HCT116 (cell line): ENCODE measurements around the gene ERCC4. TPM values are rescaled to one million over a fixed set of nuclear protein-coding genes. Genes with fewer than 3 reads are reported as not detected.

Experiments
- ATAC-seq: fragments of 200-7000 bp; cut with Tn5 transposase; 2 replicates; pipeline ENCODE4 v1.9.1; 2020; ENCODE audit warnings: mild to moderate bottlenecking, moderate library complexity
- BruUV-seq: library from RNA; stranded (reverse); fragments of 400-500 nt; replicated peaks from 2 replicates; lab custom pipeline; 2021; lab: Mats Ljungman, UMichigan
- CTCF ChIA-PET: fragments of 300-600 bp; sonication (Branson Sonifier 250); formaldehyde crosslinking; loops from one replicate; lab custom pipeline; 2021; ENCODE audit warnings: antibody characterized with exemption; lab: Charles Lee
- POLR2A ChIA-PET: fragments of 300-600, 350-600 bp; sonication (Branson Sonifier 250); formaldehyde crosslinking; loops from one replicate; lab custom pipeline; 2021; ENCODE audit warnings: antibody characterized with exemption; lab: Charles Lee
- RAD21 ChIA-PET, 2 experiments: fragments of 300-600 bp; sonication (Branson Sonifier 250); formaldehyde crosslinking; loops; one replicate each; lab custom pipeline; 2023; ENCODE audit warnings: low total read pairs in 2 of 2; ENCODE audit not compliant: uncharacterized antibody in 2 of 2, unreplicated experiment in 2 of 2, low non-redundant PET in 1 of 2; lab: Charles Lee
- DNase-seq: peaks from one replicate; pipeline ENCODE4 v3.0.0-alpha.2; 2010; ENCODE audit warnings: low read depth, low spot score
- H2AFZ ChIP-seq: fragments of 200-600 bp; shearing (Covaris generic), sonication (generic); 2 replicates; pipeline ENCODE4 v1.6.1; 2017; ENCODE audit warnings: low read depth, mixed run types, mixed read lengths, antibody characterized with exemption, low read length; ENCODE audit not compliant: poor library complexity, severe bottlenecking
- H3K27ac ChIP-seq: 2 replicates; pipeline ENCODE4 v1.5.1; 2012; ENCODE audit warnings: low read depth, low read length
- H3K27me3 ChIP-seq: fragments of 200-600 bp; sonication (generic); 2 replicates; pipeline ENCODE4 v1.6.1; 2016; ENCODE audit warnings: mixed run types, low read length, mixed read lengths; ENCODE audit not compliant: insufficient read depth
- H3K36me3 ChIP-seq, 2 experiments: fragments of 200-500 bp in 1 of 2; fragments of 200-600 bp in 1 of 2; sonication (Bioruptor generic) in 1 of 2; sonication (generic) in 1 of 2; 2 replicates each; pipeline versions ENCODE4 v1.5.1 to v1.6.1; 2014 to 2016; ENCODE audit warnings: low read length in 2 of 2, inconsistent platforms in 1 of 2, mixed read lengths in 1 of 2, mixed run types in 1 of 2; ENCODE audit not compliant: insufficient read depth in 2 of 2, control insufficient read depth in 1 of 2
- H3K4me1 ChIP-seq, 2 experiments: fragments of 200-600 bp in 1 of 2; sonication (generic) in 1 of 2; 2 replicates each; pipeline versions ENCODE4 v1.5.1 to v1.6.1; 2012 to 2017; ENCODE audit warnings: low read length in 2 of 2, inconsistent platforms in 1 of 2, mild to moderate bottlenecking in 1 of 2, mixed read lengths in 1 of 2, mixed run types in 1 of 2, moderate library complexity in 1 of 2; ENCODE audit not compliant: insufficient read depth in 2 of 2, control insufficient read depth in 1 of 2
- H3K4me2 ChIP-seq: fragments of 200-600 bp; sonication (generic); 2 replicates; pipeline ENCODE4 v1.6.1; 2017; ENCODE audit warnings: mixed run types, low read length, mixed read lengths
- H3K4me3 ChIP-seq, 2 experiments: fragments of 200-600 bp in 1 of 2; sonication (generic) in 1 of 2; replicated peaks in 1 of 2; 2 replicates each; pipeline ENCODE4 v1.5.1; 2011 to 2016; ENCODE audit warnings: low read length in 2 of 2, control low read depth in 1 of 2, low read depth in 1 of 2, mild to moderate bottlenecking in 1 of 2, mixed read lengths in 1 of 2, mixed run types in 1 of 2
- H3K79me2 ChIP-seq: fragments of 200-600 bp; sonication (generic); 2 replicates; pipeline ENCODE4 v1.6.1; 2017; ENCODE audit warnings: mild to moderate bottlenecking, mixed run types, low read length, moderate library complexity, mixed read lengths; ENCODE audit not compliant: insufficient read depth
- H3K9ac ChIP-seq: fragments of 200-600 bp; sonication (generic); 2 replicates; pipeline ENCODE4 v1.6.1; 2016; ENCODE audit warnings: low read length, mixed read lengths
- H3K9me2 ChIP-seq: fragments of 200-600 bp; sonication (generic), shearing (Covaris generic); 2 replicates; pipeline ENCODE4 v1.6.1; 2017; ENCODE audit warnings: mixed run types, mild to moderate bottlenecking, moderate library complexity; ENCODE audit not compliant: insufficient read depth
- H3K9me3 ChIP-seq, 2 experiments: fragments of 200-500 bp in 1 of 2; fragments of 200-600 bp in 1 of 2; sonication (Bioruptor generic) in 1 of 2; sonication (generic) in 1 of 2; 2 replicates each; pipeline ENCODE4 v1.6.1; 2014 to 2017; ENCODE audit warnings: low read length in 2 of 2, mixed read lengths in 2 of 2, inconsistent platforms in 1 of 2, low read depth in 1 of 2, mild to moderate bottlenecking in 1 of 2, mixed run types in 1 of 2, moderate library complexity in 1 of 2; ENCODE audit not compliant: control insufficient read depth in 1 of 2, insufficient read depth in 1 of 2
- H4K20me1 ChIP-seq: fragments of 200-600 bp; sonication (generic), shearing (Covaris generic); 2 replicates; pipeline ENCODE4 v1.6.1; 2017; ENCODE audit warnings: mixed run types, mild to moderate bottlenecking, moderate library complexity; ENCODE audit not compliant: insufficient read depth
- CEBPB ChIP-seq: IDR thresholded peaks from 2 replicates; pipeline ENCODE4 v1.6.1; 2012; ENCODE audit warnings: low read depth
- EGR1 ChIP-seq: IDR thresholded peaks from 2 replicates; pipeline ENCODE4 v1.6.1; 2012; ENCODE audit warnings: low read depth
- EZH2 ChIP-seq: fragments of 200-600 bp; sonication (generic); IDR thresholded peaks from 2 replicates; pipeline ENCODE4 v1.6.1; 2017; ENCODE audit warnings: antibody characterized with exemption, mixed run types
- EZH2phosphoT487 ChIP-seq: fragments of 200-600 bp; IDR thresholded peaks from 2 replicates; pipeline ENCODE4 v1.6.1; 2018; ENCODE audit warnings: antibody characterized with exemption, borderline replicate concordance
- POLR2AphosphoS5 ChIP-seq: IDR thresholded peaks from 2 replicates; pipeline ENCODE4 v1.6.1; 2011; ENCODE audit warnings: mild to moderate bottlenecking, low read depth, low read length, moderate library complexity
- SIN3A ChIP-seq: IDR thresholded peaks from 2 replicates; pipeline ENCODE4 v1.6.1; 2012; ENCODE audit warnings: low read depth
- SP1 ChIP-seq: IDR thresholded peaks from 2 replicates; pipeline ENCODE4 v1.6.1; 2012; ENCODE audit warnings: low read depth
- ZFX ChIP-seq: fragments of 450-650 bp; IDR thresholded peaks from 2 replicates; pipeline ENCODE4 v1.6.1; 2017
- ZNF274 ChIP-seq: fragments of 200-500 bp; sonication (Bioruptor generic); IDR thresholded peaks from 2 replicates; pipeline ENCODE4 v1.6.1; 2014; ENCODE audit warnings: mild to moderate bottlenecking, low read depth, low read length, inconsistent platforms
- intact Hi-C: fragments of 100-400 bp; cut with micrococcal nuclease; formaldehyde crosslinking; loops from 2 replicates; pipeline ENCODE4 v1.10.0; 2022
- total RNA-seq: library from RNA; stranded (reverse); gene quantifications from one replicate; pipeline ENCODE4 v1.2.1, GENCODE V29; 2021; ENCODE audit not compliant: unreplicated experiment
- TF ChIP-seq, protein P1 (sequence below), 3 experiments: fragments of 200-600 bp in 1 of 3; sonication (generic) in 1 of 3; IDR thresholded peaks in 2 of 3; conservative IDR thresholded peaks in 1 of 3; 2 replicates each; pipeline ENCODE4 v1.5.1; 2012 to 2017; ENCODE audit warnings: low read depth in 2 of 3, low read length in 2 of 3, antibody characterized with exemption in 1 of 3, borderline replicate concordance in 1 of 3, control low read depth in 1 of 3, mild to moderate bottlenecking in 1 of 3, mixed read lengths in 1 of 3, mixed run types in 1 of 3, moderate library complexity in 1 of 3; ENCODE audit not compliant: insufficient read depth in 1 of 3
- TF ChIP-seq, protein P2 (sequence below): IDR thresholded peaks from 2 replicates; pipeline ENCODE4 v1.6.1; 2012

ERCC4 gene
- total RNA-seq, 1 experiment from 2014 or later: 10.4 TPM

- no peak for TF ChIP-seq POLR2AphosphoS5
- TF ChIP-seq EZH2phosphoT487: no peak
- TF ChIP-seq CEBPB: peak; percentile 87
- no peak for TF ChIP-seq SIN3A
- TF ChIP-seq SP1: peak; percentile 60
Observed at GRCh38 chr16:13957197-13958078, 37.5 kb downstream of the ERCC4 start (continued).

DNA sequence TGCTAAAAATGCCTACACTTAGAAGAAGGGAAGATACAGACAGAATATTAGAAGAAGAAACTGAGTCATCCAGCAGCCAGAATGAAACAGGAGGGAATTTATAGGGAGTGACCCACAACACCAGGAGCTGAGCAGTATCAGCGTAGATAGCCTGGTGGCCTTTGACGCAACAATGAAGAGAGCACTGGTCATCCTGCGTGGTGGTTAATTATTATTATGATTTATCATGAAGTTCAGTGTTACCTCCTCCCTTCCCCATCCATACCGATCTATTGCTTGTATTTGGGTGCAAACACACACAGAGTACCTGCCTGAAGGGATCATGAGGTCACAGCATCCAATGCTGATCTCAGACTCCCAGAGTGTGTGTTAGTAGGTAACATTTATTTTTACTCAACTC is 38.5 kb downstream of the ERCC4 start:
- ChIA-PET CTCF (no interaction called here), RAD21 (no interaction called here), POLR2A (no interaction called here)
- intact Hi-C loops: no loop called here
- Histone ChIP-seq H3K4me1 (peaks cover 42 to 50% of the 10 kb centered on the region in 2 experiments), H2AFZ (peak overlapping the region; percentile 56), H3K9me2 (no peaks in the 10 kb centered on the region), H3K27ac (peak overlapping the region; percentile 87; the same call in 1 of the 2 replicates), H4K20me1 (no peaks in the 10 kb centered on the region), H3K36me3 (no peaks in the 10 kb centered on the region)
- DNase-seq (no peak), ATAC-seq (no peak)
- TF ChIP-seq ZNF274: no peak
- TF ChIP-seq SP1: no peak
- TF ChIP-seq EGR1: no peak
- no peak for TF ChIP-seq ZFX
- TF ChIP-seq, protein P1, sequence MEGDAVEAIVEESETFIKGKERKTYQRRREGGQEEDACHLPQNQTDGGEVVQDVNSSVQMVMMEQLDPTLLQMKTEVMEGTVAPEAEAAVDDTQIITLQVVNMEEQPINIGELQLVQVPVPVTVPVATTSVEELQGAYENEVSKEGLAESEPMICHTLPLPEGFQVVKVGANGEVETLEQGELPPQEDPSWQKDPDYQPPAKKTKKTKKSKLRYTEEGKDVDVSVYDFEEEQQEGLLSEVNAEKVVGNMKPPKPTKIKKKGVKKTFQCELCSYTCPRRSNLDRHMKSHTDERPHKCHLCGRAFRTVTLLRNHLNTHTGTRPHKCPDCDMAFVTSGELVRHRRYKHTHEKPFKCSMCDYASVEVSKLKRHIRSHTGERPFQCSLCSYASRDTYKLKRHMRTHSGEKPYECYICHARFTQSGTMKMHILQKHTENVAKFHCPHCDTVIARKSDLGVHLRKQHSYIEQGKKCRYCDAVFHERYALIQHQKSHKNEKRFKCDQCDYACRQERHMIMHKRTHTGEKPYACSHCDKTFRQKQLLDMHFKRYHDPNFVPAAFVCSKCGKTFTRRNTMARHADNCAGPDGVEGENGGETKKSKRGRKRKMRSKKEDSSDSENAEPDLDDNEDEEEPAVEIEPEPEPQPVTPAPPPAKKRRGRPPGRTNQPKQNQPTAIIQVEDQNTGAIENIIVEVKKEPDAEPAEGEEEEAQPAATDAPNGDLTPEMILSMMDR (IDR thresholded peaks at IDR 0.05 in 2 of 3, conservative IDR thresholded peaks at IDR 0.05 in 1 of 3; ENCODE audit: borderline replicate concordance in 1 of 3, insufficient read depth in 1 of 3, low read depth in 2 of 3, low read length in 2 of 3): no peak
- no peak for TF ChIP-seq EZH2
- TF ChIP-seq, protein P2, sequence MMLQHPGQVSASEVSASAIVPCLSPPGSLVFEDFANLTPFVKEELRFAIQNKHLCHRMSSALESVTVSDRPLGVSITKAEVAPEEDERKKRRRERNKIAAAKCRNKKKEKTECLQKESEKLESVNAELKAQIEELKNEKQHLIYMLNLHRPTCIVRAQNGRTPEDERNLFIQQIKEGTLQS: no peak
- TF ChIP-seq, all 23 proteins: peak for 0
- peak overlapping the region; percentile 2 to 54; a peak in 2 of 4 replicates for H3K4me3 ChIP-seq
- no peaks in the 10 kb centered on the region for H3K79me2 ChIP-seq
- peak overlapping the region; percentile 85 for H3K4me2 ChIP-seq
- no peaks in the 10 kb centered on the region for H3K27me3 ChIP-seq
- no peaks in the 10 kb centered on the region for H3K9me3 ChIP-seq
- no peak overlapping the region for H3K9ac ChIP-seq
- BruUV-seq: no TSS peak
